ENCODE results near the gene CCNE1.
"Not testable (repeated sequence)": the region's sequence is repeated elsewhere in the genome, so short reads cannot be mapped to it uniquely, and the experiment has no call there.

Gene CCNE1

DNA sequence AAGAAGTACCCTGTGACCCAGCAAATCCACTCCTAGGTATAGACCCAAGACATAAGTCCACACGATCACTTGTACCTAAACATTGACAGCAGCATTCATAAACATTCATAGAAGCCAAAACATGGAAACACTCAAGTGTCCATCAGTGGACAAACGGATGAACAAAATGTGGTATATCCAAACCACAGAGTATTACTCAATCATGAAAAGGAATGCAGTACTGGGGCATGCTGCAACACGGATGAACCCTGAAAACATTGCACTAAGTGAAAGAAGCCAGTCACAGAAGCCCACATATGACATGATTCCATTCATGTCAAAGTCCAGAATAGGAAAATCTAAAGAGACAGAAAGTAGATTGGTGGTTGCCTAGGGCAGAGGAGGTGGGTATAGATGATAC is 22.8 kb upstream of the CCNE1 start:
- no peak for DNase-seq

GRCh38 chr19:29793116-29793727 is 18.6 kb upstream of the CCNE1 start:
- DNase-seq, result no peak

DNA sequence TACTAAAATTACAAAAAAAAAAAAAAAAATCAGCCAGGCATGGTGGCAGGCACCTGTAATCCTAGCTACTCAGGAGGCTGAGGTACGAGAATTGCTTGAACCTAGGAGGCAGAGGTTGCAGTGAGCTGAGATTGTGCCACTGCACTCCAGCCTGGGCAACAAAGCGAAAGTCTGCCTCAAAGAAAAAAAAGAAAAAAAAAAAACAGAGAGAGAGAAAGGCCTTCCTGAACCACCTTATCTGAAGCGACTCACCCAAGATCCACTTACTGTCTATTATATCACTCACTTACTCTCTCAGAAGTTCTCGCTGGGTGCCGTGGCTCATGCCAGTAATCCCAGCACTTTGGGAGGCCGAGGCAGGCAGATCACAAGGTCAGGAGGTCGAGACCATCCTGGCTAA is 17.3 kb upstream of the CCNE1 start:
- DNase-seq, result not testable (repeated sequence)

- DNase-seq, result no peak
These were observed 16.2 kb upstream of the CCNE1 start for GRCh38 chr19:29795461-29796172.

DNA sequence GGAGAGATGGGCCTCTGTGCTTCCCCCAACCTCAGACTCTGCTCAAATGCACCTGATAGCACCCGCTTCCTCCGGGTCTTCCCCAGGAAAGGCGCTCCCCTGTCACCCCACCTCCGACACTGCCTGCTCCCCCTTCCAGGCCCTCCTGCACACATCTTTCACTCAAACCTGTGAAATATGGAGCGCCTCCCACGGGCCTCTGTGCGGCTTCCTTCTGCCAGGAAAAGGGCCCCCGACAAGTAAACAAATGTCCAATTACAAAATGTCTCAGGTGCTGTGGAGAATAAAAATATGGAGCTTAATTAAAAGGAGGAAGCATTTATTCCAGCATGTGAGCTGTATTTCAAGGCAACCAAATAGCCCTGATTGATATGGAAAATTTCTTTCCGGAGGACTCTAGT is 15.6 kb upstream of the CCNE1 start:
- no peak for DNase-seq

DNA sequence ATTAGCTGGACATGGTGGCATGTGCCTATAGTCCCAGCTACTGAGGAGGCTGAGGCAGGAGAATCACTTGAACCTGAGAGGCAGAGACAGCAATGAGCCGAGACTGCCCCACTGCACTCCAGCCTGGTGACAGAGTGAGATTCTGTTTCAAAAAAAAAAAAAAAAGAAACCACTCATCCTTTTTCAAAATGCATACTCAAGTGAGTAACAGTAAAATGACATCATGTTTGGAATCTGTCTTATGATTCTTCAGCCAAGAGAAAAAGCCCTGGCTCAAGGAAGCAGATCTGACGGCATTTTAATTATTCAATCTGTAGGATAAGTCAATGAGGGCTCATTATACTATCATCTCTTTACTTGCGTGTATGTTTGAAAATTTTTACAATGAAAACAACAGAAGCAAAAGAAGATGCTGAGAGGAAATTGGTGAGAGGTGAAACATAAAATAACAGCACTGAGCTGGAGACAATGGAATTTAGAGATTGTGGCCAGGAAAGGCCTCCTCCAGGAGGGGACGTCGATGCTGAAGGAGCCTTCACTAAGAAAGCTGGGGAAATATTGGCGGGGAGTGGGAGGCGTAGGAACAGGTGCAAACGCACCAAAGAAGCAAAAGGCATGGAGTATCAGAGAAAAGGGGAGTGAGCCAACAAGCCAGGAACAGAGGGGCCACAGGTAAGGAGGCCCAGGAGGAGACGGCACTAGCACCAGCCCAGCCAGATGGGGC is 12.9 kb upstream of the CCNE1 start:
- no peak for DNase-seq

GRCh38 chr19:29800100-29800825 is 11.5 kb upstream of the CCNE1 start:
- no peak for DNase-seq

DNA sequence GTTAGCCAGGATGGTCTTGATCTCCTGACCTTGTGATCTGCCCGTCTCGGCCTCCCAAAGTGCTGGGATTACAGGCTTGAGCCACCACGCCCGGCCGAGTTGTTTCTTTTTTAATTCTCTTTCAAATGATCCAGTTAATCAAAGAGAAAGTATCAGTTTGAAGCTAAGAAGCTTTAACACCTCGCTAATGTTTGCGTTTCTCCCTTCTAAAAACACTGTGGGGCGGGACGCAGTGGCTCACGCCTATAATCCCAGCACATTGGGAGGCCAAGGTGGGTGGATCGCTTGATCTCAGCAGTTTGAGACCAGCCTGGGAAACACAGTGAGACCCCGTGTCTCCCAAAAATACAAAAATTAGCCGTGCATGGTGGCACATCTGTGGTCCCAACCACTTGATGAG is 7.8 kb upstream of the CCNE1 start:
- DNase-seq, result not testable (repeated sequence)

DNA sequence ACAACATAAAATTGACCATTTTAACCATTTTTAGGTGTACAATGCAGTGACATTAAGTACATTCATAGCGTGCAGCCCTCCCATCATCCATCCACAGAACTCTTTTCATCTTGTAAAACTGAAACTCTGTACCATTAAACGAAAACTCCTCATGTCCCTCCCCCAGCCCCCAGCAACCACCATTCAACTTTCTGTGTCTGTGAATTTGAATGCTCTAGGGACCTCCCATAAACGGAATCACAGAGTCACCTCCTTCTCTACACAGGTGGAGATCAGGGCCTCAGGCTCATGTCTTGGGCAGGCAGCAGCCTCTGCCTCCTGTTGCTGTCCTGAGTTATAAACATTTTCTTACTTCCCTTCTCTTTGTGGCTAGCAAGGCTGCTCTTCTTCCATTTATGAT is 7.3 kb upstream of the CCNE1 start:
- DNase-seq, result no peak

DNA sequence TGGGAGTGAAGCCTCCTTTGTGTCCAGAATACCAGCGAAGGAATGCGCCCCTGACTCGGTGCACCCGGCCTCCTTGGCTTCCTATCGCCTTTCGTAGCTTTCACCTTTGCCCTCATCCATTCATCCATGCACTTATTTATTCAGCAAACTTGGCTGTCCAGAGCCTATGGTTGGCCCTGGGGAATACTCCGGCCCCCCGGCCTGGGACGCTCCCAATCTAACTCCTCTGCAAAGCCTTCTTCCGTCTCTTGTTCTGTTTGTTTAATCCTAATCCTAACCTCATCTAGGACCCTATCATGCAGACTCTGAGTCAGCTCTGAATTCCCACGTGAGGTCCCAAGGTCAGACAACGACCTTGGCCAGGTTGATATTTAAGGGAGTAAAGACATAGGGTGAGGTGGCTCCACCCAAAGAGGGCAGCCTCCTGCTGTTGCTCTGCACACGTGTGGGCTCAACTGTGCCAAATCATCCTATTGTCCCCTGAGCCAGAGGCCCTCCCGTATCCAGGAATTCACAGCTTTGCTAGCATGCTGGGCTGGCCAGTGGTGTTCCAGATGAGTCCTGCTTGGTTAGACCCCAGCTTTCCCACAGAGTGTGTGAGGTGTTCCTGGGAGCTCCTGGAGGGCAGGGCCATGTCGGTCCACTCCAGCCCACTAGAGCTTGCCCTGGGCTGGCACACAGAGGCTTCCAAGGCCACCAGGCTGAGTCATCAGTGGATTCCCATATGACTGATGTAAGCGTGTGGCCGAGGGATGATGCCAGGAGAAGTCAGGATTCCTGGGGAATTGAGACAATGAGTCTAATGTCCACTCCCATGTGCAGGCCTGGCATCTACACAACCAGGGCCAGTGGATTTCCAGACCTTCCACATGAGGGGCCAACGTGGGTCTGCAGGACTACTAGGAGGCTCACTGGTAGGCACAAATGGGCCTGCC is 6.5 kb upstream of the CCNE1 start:
- no peak for DNase-seq

DNA sequence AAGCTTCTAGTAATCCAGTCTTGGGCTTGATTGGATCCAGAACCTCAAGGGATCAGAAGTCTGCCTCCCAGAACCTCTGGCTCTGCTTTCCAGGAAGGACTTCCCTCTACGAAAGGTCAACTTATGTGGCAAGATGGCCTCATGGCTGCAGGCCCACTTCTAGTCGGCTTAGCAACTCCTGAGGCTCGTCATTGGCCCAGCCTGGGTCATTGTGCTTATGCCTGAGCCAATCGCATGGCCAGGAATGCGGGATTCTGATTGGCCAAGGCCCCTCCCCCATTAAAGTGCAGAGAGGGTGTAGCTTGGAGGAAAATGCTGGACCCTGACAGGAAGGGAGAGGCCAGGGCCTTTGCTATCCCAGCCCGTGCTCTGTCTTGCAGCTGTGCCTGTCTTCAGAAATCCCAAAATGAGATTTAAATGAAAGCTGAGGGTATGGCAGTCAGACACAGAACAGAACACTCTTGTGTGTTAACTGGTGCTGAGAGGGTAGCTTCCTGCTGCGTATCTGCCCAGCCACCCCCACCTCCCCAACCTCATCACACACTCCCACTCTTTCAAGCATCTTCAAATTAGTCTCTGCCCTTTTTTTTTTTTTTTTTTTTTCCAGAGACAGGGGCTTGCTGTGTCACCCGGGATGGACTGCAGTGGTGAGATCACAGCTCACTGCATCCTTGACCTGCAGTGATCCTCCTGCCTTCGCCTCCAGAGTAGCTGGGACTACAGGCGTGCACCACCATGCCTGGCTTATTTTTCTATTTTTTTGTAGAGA is 5.5 kb upstream of the CCNE1 start:
- DNase-seq, result no peak

DNA sequence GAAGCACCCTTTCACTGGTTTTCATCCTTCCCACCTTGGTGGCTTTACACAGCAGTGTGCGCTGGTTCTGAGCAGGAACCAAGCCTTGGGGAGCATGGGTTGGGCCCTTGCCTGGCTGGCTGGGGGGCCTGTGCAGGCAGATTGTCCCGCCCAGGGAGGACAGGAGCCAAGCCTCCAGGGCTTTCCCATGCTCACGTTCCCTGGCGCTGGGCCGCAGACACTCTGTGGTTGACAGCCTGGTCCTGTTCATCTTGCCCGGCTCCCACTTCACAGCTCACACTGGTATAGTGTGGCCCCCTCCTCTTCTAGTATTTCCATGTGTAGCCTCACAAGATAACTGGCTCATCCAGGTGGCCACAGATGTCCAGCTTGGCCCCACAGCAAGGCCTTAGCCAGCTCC is 4.6 kb upstream of the CCNE1 start:
- DNase-seq, result no peak

DNA sequence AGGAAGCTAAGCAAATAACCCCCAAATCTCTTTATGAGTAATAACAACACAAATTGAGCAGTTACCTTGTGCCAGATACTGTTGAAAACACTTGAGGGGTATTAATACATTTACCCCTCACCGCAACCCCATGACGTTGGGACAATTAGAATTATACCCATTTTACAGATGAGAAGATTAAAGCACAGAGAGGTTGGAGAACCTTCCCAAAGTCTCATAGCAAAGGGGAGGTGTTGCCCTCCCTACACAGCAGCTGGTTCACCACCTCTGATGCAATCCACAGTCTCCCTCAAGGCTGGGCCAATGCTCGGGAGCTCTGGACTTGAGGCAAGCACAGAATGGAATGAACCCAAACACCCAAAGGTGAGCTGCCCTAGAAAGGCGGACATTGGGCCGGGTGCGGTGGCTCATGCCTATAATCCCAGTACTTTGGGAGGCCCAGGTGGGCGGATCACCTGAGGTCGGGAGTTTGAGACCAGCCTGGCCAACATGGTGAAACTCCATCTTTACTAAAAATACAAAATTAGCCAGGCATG is 3.9 kb upstream of the CCNE1 start:
- DNase-seq, result no peak

- DNase-seq, result no peak
These were observed 1.8 kb upstream of the CCNE1 start for GRCh38 chr19:29809795-29810503.

- peak; percentile 65 for DNase-seq
These were observed 1.3 kb upstream of the CCNE1 start for GRCh38 chr19:29810504-29810871.

- DNase-seq, result peak; percentile 35
These were observed 489 bp downstream of the CCNE1 start for GRCh38 chr19:29812080-29812880.

DNA sequence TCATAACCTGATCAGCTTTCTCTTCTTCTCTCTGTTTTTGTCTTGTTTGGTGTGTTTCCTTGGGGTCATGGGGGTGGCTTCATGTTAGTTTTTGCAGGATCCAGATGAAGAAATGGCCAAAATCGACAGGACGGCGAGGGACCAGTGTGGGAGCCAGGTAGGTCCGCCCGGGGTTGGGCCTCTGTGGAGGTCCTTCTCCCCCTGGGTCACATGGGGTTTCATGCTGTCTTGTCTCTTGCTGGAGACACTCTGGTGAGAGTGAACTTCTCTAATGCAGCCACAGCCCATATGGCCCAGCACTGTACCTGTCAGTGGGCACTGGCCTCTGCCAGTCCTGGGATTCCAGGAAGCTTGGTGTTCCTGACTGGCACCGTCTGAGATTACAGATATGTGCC is 1.1 kb downstream of the CCNE1 start:
- DNase-seq, result no peak

GRCh38 chr19:29813642-29814041 is 1.9 kb downstream of the CCNE1 start:
- no peak for DNase-seq

GRCh38 chr19:29815231-29815630 is 3.4 kb downstream of the CCNE1 start:
- no peak for DNase-seq

GRCh38 chr19:29817316-29817715 is 5.5 kb downstream of the CCNE1 start:
- no peak for DNase-seq

Measured in NCI-H345 (cell line).